ENCODE results near the gene SPINK4.

SPINK4 gene

GRCh38 chr9:33239921-33240320 lies at the start of gene SPINK4:
Gene SPINK4 (plus strand): TSS chr9:33240167. CDS start chr9:33240209, 42 bp downstream.
- no peak for DNase-seq

- DNase-seq: no peak
Observed at GRCh38 chr9:33192493-33193255, 47.3 kb upstream of the SPINK4 start.

- DNase-seq: no peak
Observed at GRCh38 chr9:33193818-33194217, 46.1 kb upstream of the SPINK4 start.

GRCh38 chr9:33196736-33197135 lies 43.2 kb upstream of the SPINK4 start:
- DNase-seq: no peak

- no peak for DNase-seq
Observed at GRCh38 chr9:33197279-33198152, 42.5 kb upstream of the SPINK4 start.

GRCh38 chr9:33198165-33198564 lies 41.8 kb upstream of the SPINK4 start:
- no peak for DNase-seq

- DNase-seq: no peak
Observed at GRCh38 chr9:33202018-33202417, 37.9 kb upstream of the SPINK4 start.

GRCh38 chr9:33202552-33203201 lies 37.3 kb upstream of the SPINK4 start:
- DNase-seq: no peak

GRCh38 chr9:33209394-33209793 lies 30.6 kb upstream of the SPINK4 start:
- DNase-seq: no peak

GRCh38 chr9:33210006-33210715 lies 29.8 kb upstream of the SPINK4 start:
- no peak for DNase-seq

GRCh38 chr9:33211695-33212393 lies 28.1 kb upstream of the SPINK4 start:
- no peak for DNase-seq

- DNase-seq: no peak
Observed at GRCh38 chr9:33220681-33221567, 19.0 kb upstream of the SPINK4 start.

GRCh38 chr9:33221568-33221884 lies 18.4 kb upstream of the SPINK4 start:
- DNase-seq: no peak

- no peak for DNase-seq
Observed at GRCh38 chr9:33222031-33222430, 17.9 kb upstream of the SPINK4 start.

- no peak for DNase-seq
Observed at GRCh38 chr9:33223696-33224095, 16.3 kb upstream of the SPINK4 start.

- DNase-seq: peak; percentile 1
Observed at GRCh38 chr9:33225319-33226147, 14.4 kb upstream of the SPINK4 start.

- no peak for DNase-seq
Observed at GRCh38 chr9:33227008-33227398, 13.0 kb upstream of the SPINK4 start.

GRCh38 chr9:33227741-33228140 lies 12.2 kb upstream of the SPINK4 start:
- DNase-seq: no peak

GRCh38 chr9:33228606-33229005 lies 11.4 kb upstream of the SPINK4 start:
- DNase-seq: no peak

GRCh38 chr9:33229359-33230114 lies 10.4 kb upstream of the SPINK4 start:
- no peak for DNase-seq
